Measurements from ENCODE around the gene IL1RAP.
"Not testable (repeated sequence)": the region's sequence is repeated elsewhere in the genome, so short reads cannot be mapped to it uniquely, and the experiment has no call there.

Gene IL1RAP

DNA sequence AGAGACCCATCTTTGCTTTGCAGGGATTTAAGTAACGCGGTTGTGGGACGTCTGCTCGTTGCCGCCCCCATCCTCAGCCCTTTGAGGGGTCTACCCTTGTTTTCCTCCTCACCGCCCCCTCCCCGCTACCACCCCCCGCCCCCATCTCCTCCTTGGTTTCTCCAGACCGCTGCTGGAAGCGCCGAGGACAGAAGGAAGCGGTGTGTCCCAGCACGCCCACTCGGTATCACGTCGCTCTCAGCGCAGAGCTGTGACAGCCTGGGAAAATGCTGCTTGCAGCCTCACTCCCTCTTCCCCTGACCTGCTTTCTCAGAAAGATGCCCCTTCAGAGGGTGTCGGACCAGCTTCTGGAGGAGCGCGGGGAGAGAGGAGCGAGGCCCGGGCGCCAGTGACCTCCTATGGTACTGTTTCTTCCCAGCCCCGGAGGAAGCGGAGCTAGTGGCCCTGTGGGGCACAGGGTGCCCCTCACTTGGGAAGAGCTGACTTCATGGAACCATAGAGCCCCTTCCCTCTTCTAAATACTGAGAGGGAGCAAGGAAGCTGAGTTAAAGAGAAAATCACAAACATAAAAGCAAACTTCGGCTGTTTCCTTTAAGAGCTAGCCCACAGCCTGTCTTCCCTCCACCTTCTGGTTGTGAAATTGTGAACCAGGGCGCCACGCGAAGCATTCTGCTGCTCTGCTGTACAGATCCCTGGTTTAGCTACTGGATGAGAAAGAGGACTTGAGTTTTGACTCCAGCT lies 698 bp downstream of the IL1RAP start:
- peak; percentile 74 for DNase-seq

GRCh38 chr3:190516416-190516815 lies 2.5 kb downstream of the IL1RAP start:
- DNase-seq, result no peak

DNA sequence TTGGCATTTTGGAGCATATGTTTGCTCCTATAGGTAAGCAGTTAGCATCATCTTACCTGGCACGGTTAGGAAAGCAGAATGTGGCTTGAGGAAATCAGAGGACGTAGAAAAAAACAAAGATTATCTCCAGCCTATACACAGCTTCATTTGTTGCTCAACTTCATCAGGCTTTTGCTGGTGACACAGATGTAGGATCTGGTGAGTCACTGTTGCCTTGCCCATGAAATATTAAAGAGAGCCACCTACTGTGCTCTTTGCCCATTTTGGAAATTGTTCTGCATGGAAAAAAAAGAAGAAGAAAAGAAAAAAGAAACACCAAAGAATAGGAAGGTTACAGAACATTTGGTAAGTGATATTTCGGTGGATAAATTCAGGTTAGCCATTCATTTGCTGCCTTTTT lies 3.8 kb downstream of the IL1RAP start:
- DNase-seq, result peak; percentile 85

DNA sequence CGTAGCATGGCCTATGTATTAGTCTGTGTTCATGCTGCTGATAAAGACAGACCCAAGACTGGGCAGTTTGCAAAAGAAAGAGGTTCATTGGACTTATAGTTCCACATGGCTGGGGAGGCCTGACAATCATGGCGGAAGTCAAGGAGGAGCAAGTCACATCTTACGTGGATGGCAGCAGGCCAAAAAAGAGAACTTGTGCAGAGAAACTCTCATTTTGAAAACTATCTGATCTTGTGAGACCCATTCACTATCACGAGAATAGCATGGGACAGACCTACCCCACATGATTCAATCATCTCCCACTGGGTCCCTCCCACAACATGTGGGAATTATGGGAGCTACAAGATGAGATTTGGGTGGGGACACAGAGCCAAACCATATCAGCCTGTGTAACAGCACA lies 4.6 kb downstream of the IL1RAP start:
- not testable (repeated sequence) for DNase-seq

GRCh38 chr3:190519886-190520285 lies 6.0 kb downstream of the IL1RAP start:
- no peak for DNase-seq

DNA sequence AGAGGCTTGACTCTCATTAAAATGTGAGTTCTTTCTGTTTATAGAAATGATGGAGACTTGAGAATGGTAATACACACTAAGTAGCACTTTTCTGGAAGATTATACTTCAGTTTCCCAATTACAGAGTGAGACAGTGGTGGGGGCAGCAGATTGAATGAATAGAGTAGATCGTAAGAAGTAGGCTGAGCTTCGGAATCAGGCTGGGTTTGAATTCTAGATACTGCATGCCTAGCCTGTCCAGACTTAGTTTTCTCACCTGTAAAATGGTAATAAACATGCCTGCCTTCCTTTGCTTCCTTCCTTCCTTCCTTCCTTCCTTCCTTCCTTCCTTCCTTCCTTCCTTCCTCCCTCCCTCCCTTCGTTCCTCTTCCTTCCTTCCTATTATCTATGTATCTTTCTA lies 8.1 kb downstream of the IL1RAP start:
- no peak for DNase-seq

GRCh38 chr3:190522621-190523222 lies 8.8 kb downstream of the IL1RAP start:
- DNase-seq, result no peak

- DNase-seq, result no peak
Observed at GRCh38 chr3:190524942-190525341, 11.1 kb downstream of the IL1RAP start.

DNA sequence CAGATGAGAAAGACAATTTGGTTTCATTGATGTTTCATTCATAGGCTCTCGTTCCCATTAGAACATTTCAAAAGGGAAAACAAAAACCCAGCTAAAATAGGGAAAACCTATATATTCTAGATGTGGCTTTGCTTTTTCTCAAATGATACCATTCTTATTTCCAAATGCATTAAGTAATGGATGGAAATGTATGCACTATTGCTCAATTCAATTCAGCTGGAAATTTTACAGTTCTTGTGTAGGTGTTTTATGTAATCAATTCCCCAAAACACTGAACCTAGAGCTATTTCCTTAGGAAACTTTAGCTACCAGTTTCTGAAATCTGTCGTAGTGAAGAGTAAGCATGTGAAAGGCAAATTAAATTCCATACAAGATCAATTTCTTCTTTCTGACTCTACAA lies 11.7 kb downstream of the IL1RAP start:
- DNase-seq, result peak; percentile 69

GRCh38 chr3:190526787-190527762 lies 13.2 kb downstream of the IL1RAP start:
- peak; percentile 54 for DNase-seq

DNA sequence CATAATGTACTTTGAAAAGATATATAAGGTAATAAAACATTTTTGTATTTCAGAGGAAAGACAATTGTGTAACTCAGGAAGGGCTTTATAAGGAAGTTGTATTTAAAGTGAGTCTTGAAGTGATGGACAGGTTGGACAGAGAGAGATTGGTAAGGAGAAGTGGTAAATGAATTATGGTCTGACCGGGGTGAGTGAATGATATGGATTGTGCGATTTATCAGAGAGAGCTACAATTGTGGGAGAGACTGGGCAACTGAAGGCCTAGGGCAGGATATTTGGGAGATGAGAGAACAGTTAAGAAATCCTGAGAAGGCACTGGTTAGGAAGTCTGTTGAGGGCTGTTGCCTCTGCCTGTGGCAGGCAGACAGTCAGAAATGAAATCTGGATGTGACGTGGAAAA lies 14.8 kb downstream of the IL1RAP start:
- DNase-seq, result no peak

- no peak for DNase-seq
Observed at GRCh38 chr3:190531406-190531805, 17.5 kb downstream of the IL1RAP start.

DNA sequence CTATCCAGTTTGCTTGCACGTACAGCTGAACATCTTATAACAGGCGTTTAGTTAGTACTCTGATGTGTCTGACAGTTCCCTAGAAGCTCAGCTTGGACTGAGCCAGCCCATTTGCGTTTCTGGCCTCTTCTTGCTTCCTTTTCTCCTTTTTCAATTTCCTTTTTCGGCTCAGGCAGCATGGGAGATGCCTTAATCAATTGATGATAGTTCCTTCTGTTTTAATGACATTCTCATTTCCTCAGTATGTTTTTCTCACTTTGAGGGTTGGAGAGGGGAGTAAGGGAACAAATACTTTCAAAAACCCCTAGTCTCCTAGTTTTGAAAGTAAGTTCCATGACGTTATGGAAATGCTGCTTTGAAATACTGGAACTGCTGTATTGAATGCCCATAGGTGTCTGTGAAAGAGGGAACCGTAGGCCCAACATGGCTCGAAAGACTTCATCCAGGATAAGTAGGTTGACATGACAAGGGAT lies 18.9 kb downstream of the IL1RAP start:
- peak; percentile 55 for DNase-seq

DNA sequence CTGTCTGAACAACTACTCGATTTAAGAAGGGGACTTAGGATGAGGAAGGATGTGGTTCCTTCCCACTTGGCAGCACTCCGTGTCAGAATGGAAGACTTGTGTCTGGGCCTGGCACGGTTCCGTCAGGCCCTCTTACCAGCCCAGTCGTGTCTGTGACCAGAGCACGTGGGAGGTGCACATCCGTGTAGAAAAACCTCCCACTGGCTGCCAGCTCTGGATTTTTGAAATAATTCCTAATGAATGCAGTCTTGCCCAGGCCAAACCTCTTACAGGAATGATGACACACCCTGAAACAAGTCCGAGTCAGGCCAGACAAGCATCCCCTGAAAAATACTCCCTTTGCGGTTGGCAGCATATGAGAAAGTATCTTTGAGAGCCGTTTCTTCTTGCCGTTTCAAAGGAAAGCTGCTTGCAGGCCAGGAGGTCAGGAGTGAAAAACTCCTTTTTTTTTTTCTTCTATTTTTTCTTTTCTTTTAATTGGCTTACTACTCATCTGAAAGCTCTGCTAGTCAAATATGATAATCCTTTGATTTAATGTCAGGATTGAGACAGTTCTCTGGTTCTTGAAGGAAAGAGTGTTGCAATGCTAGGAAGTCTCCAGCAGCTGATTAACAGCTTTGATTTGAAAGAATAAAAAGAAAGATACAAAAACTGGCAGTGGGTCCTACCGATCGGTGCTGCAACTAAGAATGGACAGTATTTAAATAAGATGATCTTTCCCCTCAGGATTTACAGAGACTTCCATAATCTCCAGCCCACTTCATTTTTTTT lies 19.8 kb downstream of the IL1RAP start:
- peak; percentile 70 for DNase-seq

- no peak for DNase-seq
Observed at GRCh38 chr3:190534386-190534785, 20.5 kb downstream of the IL1RAP start.

DNA sequence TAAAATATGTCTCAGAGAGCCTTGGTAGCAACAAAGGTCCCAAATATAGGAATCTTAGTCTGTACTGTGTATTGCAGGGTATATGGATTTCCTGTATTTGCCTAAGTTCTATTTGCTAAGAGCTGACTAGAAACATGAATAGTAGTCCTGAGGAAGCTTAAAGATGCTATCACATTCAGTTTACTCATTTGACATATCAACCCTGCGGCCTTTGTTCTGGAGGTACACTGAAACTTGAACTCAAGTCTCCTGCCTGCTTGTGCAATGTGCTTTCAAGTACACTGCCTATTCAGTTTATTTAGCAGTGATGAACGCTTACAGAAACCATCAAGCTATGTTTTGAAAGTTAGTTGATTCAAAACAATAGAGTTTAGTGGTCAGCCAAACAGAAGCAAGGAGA lies 21.1 kb downstream of the IL1RAP start:
- no peak for DNase-seq

GRCh38 chr3:190537146-190537545 lies 23.3 kb downstream of the IL1RAP start:
- DNase-seq, result peak; percentile 28

- DNase-seq, result no peak
Observed at GRCh38 chr3:190538288-190538687, 24.4 kb downstream of the IL1RAP start.

DNA sequence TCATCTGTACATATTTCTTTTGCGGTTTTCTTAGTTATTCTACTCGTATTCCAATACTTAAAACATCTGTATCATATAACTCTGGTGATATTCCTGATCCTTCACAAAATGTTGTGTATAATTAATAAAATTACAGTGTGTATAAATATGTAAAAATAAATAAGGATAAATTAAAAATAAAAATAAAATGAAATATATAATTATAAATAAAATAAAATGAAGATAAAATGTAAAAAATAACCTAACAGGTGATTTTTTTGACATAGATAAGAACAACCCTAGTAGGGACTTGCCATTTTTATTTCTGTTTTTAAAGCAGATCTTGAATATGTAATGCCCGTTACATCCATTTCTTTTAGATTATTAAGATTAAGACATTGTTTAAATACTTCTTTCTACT lies 25.6 kb downstream of the IL1RAP start:
- no peak for DNase-seq

DNA sequence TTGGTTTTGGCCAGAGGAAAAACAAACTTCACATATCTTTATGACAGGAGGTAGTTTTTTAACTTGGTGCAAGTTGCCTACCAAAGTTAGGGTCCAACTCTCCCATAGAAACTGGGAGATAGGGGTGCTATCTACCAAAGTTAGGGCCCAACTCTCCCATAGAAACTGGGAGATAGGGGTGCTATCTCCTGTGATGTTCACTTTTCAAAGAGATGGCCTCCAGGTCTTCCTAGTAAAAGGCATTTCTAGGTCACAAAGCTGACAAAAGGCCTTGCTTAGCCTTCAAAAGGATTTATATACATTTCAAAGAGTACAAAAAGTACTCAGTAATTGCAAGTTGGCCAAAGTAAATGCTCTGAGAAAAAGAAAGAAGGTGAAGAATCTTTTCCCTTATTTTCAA lies 27.1 kb downstream of the IL1RAP start:
- DNase-seq, result no peak

GRCh38 chr3:190541560-190541959 lies 27.7 kb downstream of the IL1RAP start:
- no peak for DNase-seq

DNA sequence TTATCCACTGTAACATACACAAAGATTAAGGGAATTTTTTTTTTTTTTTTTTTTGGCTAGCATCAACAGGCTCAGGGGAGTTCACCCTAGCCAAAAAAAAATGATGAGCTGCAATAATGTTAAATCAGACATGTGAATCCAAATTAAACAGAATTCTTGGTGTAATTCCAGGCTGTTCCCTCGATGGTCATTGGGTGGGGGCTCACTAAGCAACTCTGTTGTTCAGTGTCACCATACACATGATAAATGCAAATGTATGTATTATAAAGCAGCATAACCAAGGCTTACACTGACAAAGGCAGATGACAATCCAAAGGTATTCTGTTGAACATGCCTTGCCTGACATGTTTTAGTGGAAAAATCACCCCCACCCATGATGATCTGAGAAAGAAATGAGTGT lies 29.0 kb downstream of the IL1RAP start:
- no peak for DNase-seq

DNA sequence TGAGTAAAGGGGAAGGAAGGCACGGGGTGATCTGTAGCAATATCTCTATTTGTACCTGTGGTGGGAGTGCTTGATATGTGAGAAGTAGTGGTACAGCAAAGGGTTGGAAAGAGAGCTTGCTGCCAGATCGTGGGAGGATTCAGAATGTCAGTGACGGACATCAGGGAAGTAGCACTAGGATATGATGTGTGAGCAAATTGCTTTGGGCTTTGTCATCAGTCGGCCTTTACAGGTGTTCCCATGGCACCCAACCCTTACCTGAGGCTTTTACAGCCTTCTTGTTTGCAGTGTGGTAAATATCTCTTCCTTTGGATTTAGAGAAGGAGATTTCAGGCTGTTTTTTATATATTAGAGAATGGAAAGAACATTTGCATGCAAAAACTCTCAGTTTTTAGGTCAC lies 29.8 kb downstream of the IL1RAP start:
- no peak for DNase-seq
